Mucosa of rectum (tissue), 2 donors: ENCODE data around the gene ACOXL.
"Not testable (repeated sequence)": the region's sequence is repeated elsewhere in the genome, so short reads cannot be mapped to it uniquely, and the experiment has no call there.

Source experiments
- H3K27ac ChIP-seq, 2 donors: one replicate each; pipeline ENCODE4 v1.7.0; 2013; ENCODE audit warnings: inconsistent platforms in 2 of 2, low read depth in 2 of 2, low read length in 2 of 2
- H3K27me3 ChIP-seq, 2 donors: one replicate each; pipeline ENCODE4 v1.7.0; 2013; ENCODE audit warnings: low read length in 2 of 2; ENCODE audit not compliant: control insufficient read depth in 2 of 2, insufficient read depth in 2 of 2
- H3K36me3 ChIP-seq, 2 donors: one replicate each; pipeline ENCODE4 v1.7.0; 2013; ENCODE audit warnings: low read length in 2 of 2; ENCODE audit not compliant: control insufficient read depth in 2 of 2, insufficient read depth in 2 of 2
- H3K4me1 ChIP-seq, 2 donors: one replicate each; pipeline ENCODE4 v1.7.0; 2013; ENCODE audit warnings: low read length in 2 of 2, mild to moderate bottlenecking in 1 of 2; ENCODE audit not compliant: control insufficient read depth in 2 of 2, insufficient read depth in 2 of 2
- H3K4me3 ChIP-seq, 2 donors: one replicate each; pipeline ENCODE4 v1.7.0; 2013; ENCODE audit warnings: low read length in 2 of 2
- H3K9ac ChIP-seq, 2 donors: one replicate each; pipeline ENCODE4 v1.7.0; 2013; ENCODE audit warnings: low read length in 2 of 2, low read depth in 1 of 2, mild to moderate bottlenecking in 1 of 2
- H3K9me3 ChIP-seq, 2 donors: one replicate each; pipeline ENCODE4 v1.7.0; 2013; ENCODE audit warnings: low read length in 2 of 2; ENCODE audit not compliant: control insufficient read depth in 2 of 2
- donor health status: healthy.
- donor health status: Normal muscosa, but diverticular disease.

ACOXL gene

DNA sequence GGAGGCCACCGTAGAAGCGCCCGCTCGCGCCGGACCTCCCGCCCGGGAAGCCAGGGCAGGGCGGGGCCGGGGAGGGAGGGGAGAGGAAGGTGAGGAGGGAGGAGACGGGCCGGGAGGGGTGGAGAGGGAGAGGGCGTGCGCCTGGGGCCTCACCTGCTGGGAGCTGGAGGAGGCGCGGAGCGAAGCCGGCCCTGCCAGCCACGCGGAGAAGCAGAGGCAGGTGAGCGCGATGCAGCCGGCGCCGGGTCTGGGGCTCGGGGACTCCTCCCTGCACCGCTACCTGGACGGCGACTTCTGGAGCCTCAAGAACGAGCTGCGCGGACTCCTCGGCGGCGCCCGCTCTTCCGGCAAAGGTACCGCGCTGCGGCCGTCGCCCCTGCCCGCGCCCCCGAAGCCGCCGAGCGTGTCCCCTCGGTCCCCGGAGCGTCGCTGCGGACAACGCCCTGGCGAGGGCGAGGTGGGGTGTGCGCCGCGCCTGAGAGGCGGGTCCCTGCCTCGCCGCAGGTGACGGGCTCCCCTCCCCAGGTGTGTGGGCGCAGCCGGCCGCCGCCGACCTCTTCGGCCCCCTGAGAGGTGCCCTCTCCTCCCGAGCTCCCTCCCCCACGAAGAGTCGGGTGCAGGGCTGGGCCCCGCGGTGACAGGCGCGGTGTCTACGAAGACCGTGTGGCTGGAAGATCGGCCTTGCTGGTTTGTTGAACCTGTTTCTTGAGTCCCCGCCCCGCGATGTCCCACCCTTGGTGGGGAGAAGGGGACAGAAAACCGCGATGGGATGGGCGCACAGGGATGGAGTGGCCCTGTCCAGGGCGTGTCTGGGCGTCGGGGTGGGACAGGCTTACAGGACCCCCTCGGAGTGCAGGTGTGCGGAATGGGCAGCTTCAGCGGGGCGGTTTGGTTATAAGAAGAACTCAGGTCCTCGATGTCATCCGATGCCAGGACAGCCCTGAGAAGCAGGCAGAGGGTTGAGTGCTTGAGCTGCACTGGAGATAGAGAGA is at the start of gene ACOXL:
Gene ACOXL (plus strand): TSS at position 152 of the 992 bp plus-strand sequence. CDS start 35,817 bp downstream, outside the sequence.
- Histone ChIP-seq H3K27me3 (peaks cover 26 to 41% of the 10 kb centered on the region in 2 donors), H3K4me1 (peaks cover 6 to 10% of the 10 kb centered on the region in 2 donors), H3K9ac (peak within 1 kb of the TSS in 1 of 2 donors; percentile 49), H3K4me3 (peak within 1 kb of the TSS; percentile 26 to 47), H3K27ac (no peak within 1 kb of the TSS), H3K36me3 (no peaks in the 10 kb centered on the region), H3K9me3 (no peaks in the 10 kb centered on the region)

DNA sequence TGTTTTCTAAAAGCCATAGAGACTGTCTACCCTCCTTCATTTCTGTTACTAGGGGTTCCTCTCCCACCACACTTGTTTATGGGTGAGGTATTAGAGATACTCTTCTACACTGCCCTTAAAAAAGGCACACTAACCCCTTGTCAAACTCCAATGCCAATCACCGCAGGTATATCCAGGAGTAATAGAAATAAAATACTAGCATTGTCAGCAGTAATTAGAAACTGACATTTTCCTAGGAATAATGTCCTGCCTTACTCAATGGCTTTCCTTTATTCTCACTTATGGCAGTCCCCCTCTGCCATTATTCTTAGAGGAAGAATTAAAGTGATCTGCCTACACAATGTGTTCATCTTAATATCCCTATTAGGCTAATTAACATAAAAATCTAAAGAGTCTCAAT is 49.5 kb upstream of the ACOXL start:
- Histone ChIP-seq H3K4me1 (peaks cover 2 to 3% of the 10 kb centered on the region in 2 donors), H3K9ac (no peak overlapping the region), H3K4me3 (no peak overlapping the region), H3K27me3 (no peaks in the 10 kb centered on the region), H3K9me3 (no peaks in the 10 kb centered on the region), H3K36me3 (no peaks in the 10 kb centered on the region), H3K27ac (no peak overlapping the region)

- H3K27ac ChIP-seq, result not testable (repeated sequence)
These were observed 44.4 kb upstream of the ACOXL start for GRCh38 chr2:110687775-110688484.

GRCh38 chr2:110688594-110689091 is 43.7 kb upstream of the ACOXL start:
- no peaks in the 10 kb centered on the region for H3K9me3 ChIP-seq
- no peak overlapping the region for H3K9ac ChIP-seq
- no peaks in the 10 kb centered on the region for H3K36me3 ChIP-seq
- no peaks in the 10 kb centered on the region for H3K27me3 ChIP-seq
- no peak overlapping the region for H3K4me3 ChIP-seq
- no peaks in the 10 kb centered on the region for H3K4me1 ChIP-seq
- H3K27ac ChIP-seq, result no peak overlapping the region

More at GRCh38 chr2:110687775-110688484, 44.4 kb upstream of the ACOXL start:
- H3K36me3 ChIP-seq, H3K27me3 ChIP-seq, H3K9me3 ChIP-seq, H3K4me3 ChIP-seq, H3K4me1 ChIP-seq, H3K9ac ChIP-seq: not testable (repeated sequence)

DNA sequence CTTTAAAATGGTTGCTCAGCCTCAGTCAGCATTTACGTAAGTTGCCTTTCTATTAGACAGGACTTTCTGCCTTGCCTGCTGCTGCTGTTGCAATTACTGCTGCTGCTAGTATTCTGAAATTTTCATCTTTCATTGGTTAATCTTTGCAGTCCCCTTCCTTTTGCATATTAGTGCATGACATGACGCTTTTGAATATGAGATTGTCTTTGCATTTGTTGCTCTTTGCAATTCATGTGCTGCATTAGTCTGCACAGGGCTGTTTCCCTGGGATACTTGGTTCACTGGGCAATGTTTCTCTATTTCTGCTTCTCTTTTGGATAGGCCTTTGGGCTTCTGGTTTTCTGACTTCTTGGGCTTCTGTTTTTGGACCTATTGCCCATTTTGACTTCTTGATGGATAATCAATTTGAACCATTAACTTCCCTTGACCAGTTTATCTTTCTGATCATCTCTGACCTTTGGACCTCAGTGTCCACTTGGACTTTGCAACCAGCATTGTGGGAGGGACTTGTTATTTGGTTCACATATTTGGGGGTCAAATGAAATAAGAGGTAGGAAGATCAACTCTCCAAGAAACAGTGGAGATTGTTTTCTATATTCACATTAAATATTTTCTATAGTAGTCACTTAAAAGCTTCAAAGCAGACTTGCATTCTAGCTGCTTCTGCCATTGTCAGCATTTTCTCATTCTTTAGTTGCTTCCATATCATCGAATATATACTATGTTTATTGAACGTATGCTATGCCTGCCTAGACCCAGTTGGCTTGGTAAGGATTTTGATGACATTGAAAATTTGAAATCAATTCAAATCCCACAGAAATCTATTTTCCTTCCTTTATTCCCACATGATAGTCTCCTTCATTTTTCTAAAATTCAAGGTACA is 42.0 kb upstream of the ACOXL start:
- Histone ChIP-seq H3K4me1 (no peaks in the 10 kb centered on the region), H3K9ac (no peak overlapping the region), H3K9me3 (no peaks in the 10 kb centered on the region), H3K4me3 (no peak overlapping the region), H3K36me3 (no peaks in the 10 kb centered on the region), H3K27ac (no peak overlapping the region), H3K27me3 (no peaks in the 10 kb centered on the region)

DNA sequence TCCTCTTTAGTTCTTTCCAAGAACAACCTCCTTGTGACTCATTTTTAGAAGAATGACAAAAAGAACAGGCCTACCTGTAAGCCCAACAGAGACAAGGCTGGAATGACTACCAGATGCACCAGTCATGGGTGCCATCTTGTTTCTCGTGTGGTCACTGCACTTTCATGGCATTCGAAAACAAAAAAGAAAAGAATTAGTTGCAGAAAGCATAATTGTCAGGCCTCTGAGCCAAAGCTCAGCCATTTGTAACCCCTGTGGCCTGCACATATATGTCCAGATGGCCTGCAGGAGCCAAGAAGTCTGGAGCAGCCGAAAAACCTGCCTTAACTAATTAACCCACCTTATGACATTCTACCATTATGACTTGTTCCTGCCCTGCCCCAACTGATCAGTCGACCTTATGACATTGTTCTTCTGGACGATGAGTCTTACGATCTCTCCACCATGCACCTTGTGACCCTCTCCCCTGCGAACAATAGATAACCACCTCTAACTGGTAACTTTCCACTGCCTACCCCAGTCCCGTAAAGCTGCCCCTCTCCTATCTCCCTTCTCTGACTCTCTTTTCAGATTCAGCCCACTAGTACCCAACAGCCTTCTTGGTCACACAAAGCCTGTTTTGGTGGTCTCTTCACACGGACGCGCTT is 40.6 kb upstream of the ACOXL start:
- Histone ChIP-seq H3K9me3 (no peaks in the 10 kb centered on the region), H3K9ac (no peak overlapping the region), H3K27me3 (no peaks in the 10 kb centered on the region), H3K4me1 (no peaks in the 10 kb centered on the region), H3K36me3 (no peaks in the 10 kb centered on the region), H3K4me3 (no peak overlapping the region), H3K27ac (no peak overlapping the region)

GRCh38 chr2:110695146-110695898 is 37.1 kb upstream of the ACOXL start:
- H3K27ac ChIP-seq, H3K4me3 ChIP-seq, H3K9ac ChIP-seq, H3K27me3 ChIP-seq, H3K36me3 ChIP-seq, H3K4me1 ChIP-seq, H3K9me3 ChIP-seq: not testable (repeated sequence)

- H3K9ac ChIP-seq, H3K36me3 ChIP-seq, H3K27me3 ChIP-seq, H3K27ac ChIP-seq, H3K4me3 ChIP-seq, H3K4me1 ChIP-seq, H3K9me3 ChIP-seq: not testable (repeated sequence)
These were observed 34.1 kb upstream of the ACOXL start for GRCh38 chr2:110698253-110698652.
